A549 (cell line): Measurements from ENCODE around the gene COL6A6. TPM values are rescaled to one million over a fixed set of nuclear protein-coding genes. Genes with fewer than 3 reads are reported as not detected.

ENCODE experiments used
- ATAC-seq, 2 experiments: fragments of 200-7000 bp in 1 of 2; fragments of >200 bp in 1 of 2; cut with Nextera tagmentation in 1 of 2; cut with Tn5 transposase in 1 of 2; 3 replicates each; pipeline versions ENCODE4 v1.8.0 to v1.9.1; 2018 to 2020; ENCODE audit warnings: mild to moderate bottlenecking in 1 of 2, moderate library complexity in 1 of 2
- CTCF ChIA-PET: fragments of 300-600 bp; sonication (Branson Sonifier 250); formaldehyde crosslinking; extraction: SDS; loops from one replicate; lab custom pipeline; 2021; ENCODE audit warnings: antibody characterized with exemption, inconsistent platforms; lab: Yijun Ruan, JAX
- POLR2A ChIA-PET: fragments of 350-600 bp; formaldehyde crosslinking; extraction: SDS; loops from one replicate; lab custom pipeline; 2021; ENCODE audit warnings: antibody characterized with exemption, inconsistent platforms; lab: Yijun Ruan, JAX
- DNase-seq, 2 experiments: peaks; one replicate each; pipeline versions ENCODE4 v3.0.0 to v3.0.0-alpha.2; 2011 to 2016; ENCODE audit warnings: low read depth in 1 of 2, low spot score in 1 of 2
- FAIRE-seq: peaks from 2 replicates; lab custom pipeline; 2011; peaks lifted over from hg19 to GRCh38; lab: Jason Lieb, UNC
- H3K27ac ChIP-seq, 2 experiments: fragments of >200 bp; sonication (Bioruptor Twin); formaldehyde crosslinking; 3 replicates each; pipeline ENCODE4 v1.5.1; 2016 to 2017
- H3K4me1 ChIP-seq: fragments of >200 bp; sonication (Bioruptor Twin); formaldehyde crosslinking; 3 replicates; pipeline ENCODE4 v1.6.1; 2016
- H3K4me2 ChIP-seq: fragments of >200 bp; sonication (Bioruptor Twin); formaldehyde crosslinking; 3 replicates; pipeline ENCODE4 v1.6.1; 2016
- H3K4me3 ChIP-seq: fragments of >200 bp; sonication (Bioruptor Twin); formaldehyde crosslinking; 3 replicates; pipeline ENCODE4 v1.5.1; 2016
- H3K9me3 ChIP-seq: fragments of >200 bp; sonication (Bioruptor Twin); formaldehyde crosslinking; 3 replicates; pipeline ENCODE4 v1.6.1; 2016
- CBX2 ChIP-seq: fragments of 200-600 bp; sonication (generic); IDR thresholded peaks from 2 replicates; pipeline ENCODE4 v1.6.1; 2016; ENCODE audit warnings: low read depth, mild to moderate bottlenecking, borderline replicate concordance
- CBX8 ChIP-seq: fragments of 200-600 bp; sonication (generic); IDR thresholded peaks from 2 replicates; pipeline ENCODE4 v1.6.1; 2016
- CHD4 ChIP-seq: fragments of 200-600 bp; sonication (generic); IDR thresholded peaks from 2 replicates; pipeline ENCODE4 v1.6.1; 2016; ENCODE audit warnings: antibody characterized with exemption, mild to moderate bottlenecking, borderline replicate concordance
- FOSL2 ChIP-seq, 2 experiments: fragments of 450-650 bp in 1 of 2; fragments of >200 bp in 1 of 2; sonication (Bioruptor Twin) in 1 of 2; formaldehyde crosslinking; IDR thresholded peaks; 2 replicates each; pipeline versions ENCODE4 v1.5.0 to v1.6.1; 2016 to 2020; ENCODE audit warnings: mild to moderate bottlenecking in 1 of 2, moderate library complexity in 1 of 2
- FOXS1 ChIP-seq: fragments of 250-450 bp; sonication (Bioruptor Pico); IDR thresholded peaks from 2 replicates; pipeline ENCODE4 v1.5.0; 2020; ENCODE audit warnings: mild to moderate bottlenecking, moderate library complexity
- HDAC2 ChIP-seq: fragments of 200-600 bp; sonication (generic); IDR thresholded peaks from 2 replicates; pipeline ENCODE4 v1.6.1; 2016
- HOXB13 ChIP-seq: fragments of 250-450 bp; sonication (Bioruptor Pico); IDR thresholded peaks from 2 replicates; pipeline ENCODE4 v1.5.0; 2020; ENCODE audit warnings: low read depth, mild to moderate bottlenecking, moderate library complexity
- HOXB5 ChIP-seq: fragments of 250-450 bp; sonication (Bioruptor Pico); IDR thresholded peaks from 2 replicates; pipeline ENCODE4 v1.5.0; 2020; ENCODE audit warnings: mild to moderate bottlenecking, moderate library complexity
- JUNB ChIP-seq: fragments of >200 bp; sonication (Bioruptor Twin); formaldehyde crosslinking; IDR thresholded peaks from 2 replicates; pipeline ENCODE4 v1.6.1; 2016
- KDM1A ChIP-seq: fragments of 200-600 bp; sonication (generic); IDR thresholded peaks from 2 replicates; pipeline ENCODE4 v1.6.1; 2016; ENCODE audit warnings: low read depth, mild to moderate bottlenecking
- KDM5A ChIP-seq: fragments of 200-600 bp; sonication (generic); IDR thresholded peaks from 2 replicates; pipeline ENCODE4 v1.6.1; 2016; ENCODE audit warnings: antibody characterized with exemption, mild to moderate bottlenecking
- MAZ ChIP-seq: fragments of 150-350 bp; IDR thresholded peaks from 2 replicates; pipeline ENCODE4 v1.6.1; 2014; ENCODE audit warnings: antibody characterized with exemption, low read depth, low read length, borderline replicate concordance
- NFE2L2 ChIP-seq: fragments of 150-350 bp; conservative IDR thresholded peaks from 2 replicates; pipeline ENCODE4 v1.6.1; 2014; ENCODE audit warnings: low read length
- NPAS2 ChIP-seq: fragments of 250-450 bp; sonication (Bioruptor Pico); IDR thresholded peaks from 2 replicates; pipeline ENCODE4 v1.8.0; 2022; ENCODE audit warnings: mild to moderate bottlenecking, moderate library complexity, borderline replicate concordance
- PHF8 ChIP-seq: fragments of 200-600 bp; sonication (generic); IDR thresholded peaks from 2 replicates; pipeline ENCODE4 v1.6.1; 2016; ENCODE audit warnings: low read depth, mild to moderate bottlenecking, antibody characterized with exemption, moderate library complexity, borderline replicate concordance
- POLR2A ChIP-seq: IDR thresholded peaks from 2 replicates; pipeline ENCODE4 v1.6.1; 2012; ENCODE audit warnings: mild to moderate bottlenecking, low read length
- POLR2AphosphoS2 ChIP-seq: conservative IDR thresholded peaks from 2 replicates; pipeline ENCODE4 v1.6.1; 2012; ENCODE audit warnings: low read length, improper control_type of control experiment, inconsistent platforms
- RARB ChIP-seq: fragments of 250-450 bp; sonication (Bioruptor Pico); IDR thresholded peaks from 2 replicates; pipeline ENCODE4 v1.8.0; 2021; ENCODE audit warnings: mild to moderate bottlenecking, moderate library complexity
- RCOR1 ChIP-seq: fragments of 150-350 bp; IDR thresholded peaks from 2 replicates; pipeline ENCODE4 v1.6.1; 2014; ENCODE audit warnings: antibody characterized with exemption, low read length, low read depth
- SMC3 ChIP-seq: fragments of >200 bp; sonication (Bioruptor Twin); formaldehyde crosslinking; IDR thresholded peaks from 3 replicates; pipeline ENCODE4 v1.6.1; 2018; ENCODE audit warnings: inconsistent platforms
- SREBF2 ChIP-seq: fragments of 450-650 bp; IDR thresholded peaks from 2 replicates; pipeline ENCODE4 v1.6.1; 2014; ENCODE audit warnings: mild to moderate bottlenecking, moderate library complexity
- TP53 ChIP-seq: fragments of 250-450 bp; sonication (Bioruptor Pico); IDR thresholded peaks from 2 replicates; pipeline ENCODE4 v1.5.0; 2021; ENCODE audit warnings: mild to moderate bottlenecking, moderate library complexity
- ZFP36 ChIP-seq: fragments of 450-650 bp; IDR thresholded peaks from 2 replicates; pipeline ENCODE4 v1.6.1; 2014; ENCODE audit warnings: borderline replicate concordance; ENCODE audit not compliant: partially characterized antibody
- ZSCAN20 ChIP-seq: fragments of 250-450 bp; sonication (Bioruptor Pico); IDR thresholded peaks from 2 replicates; pipeline ENCODE4 v1.8.0; 2022; ENCODE audit warnings: mild to moderate bottlenecking, moderate library complexity
- WGBS: methylation state at CpG from one replicate; pipeline ENCODE4 v1.1.6; 2017; ENCODE audit errors: missing lambda C conversion rate; 5-methylcytosine and 5-hydroxymethylcytosine counted together
- polyA plus RNA-seq, 4 experiments: library from polyadenylated mRNA; depleted of rRNA in 3 of 4; stranded (reverse); fragments of >200 nt; fragmentation: RNase III in 1 of 4; extraction: RNeasy Plus Mini Kit Qiagen cat#74134 plus additional on column Dnase treatment in 1 of 4; gene quantifications; 2 replicates in 3 of 4; 3 replicates in 1 of 4; pipeline ENCODE4 v1.2.3, GENCODE V29; 2011 to 2017
- TF ChIP-seq, protein P1 (sequence below): fragments of 250-450 bp; sonication (Bioruptor Pico); IDR thresholded peaks from 2 replicates; pipeline ENCODE4 v1.5.0; 2020; ENCODE audit warnings: low read depth, mild to moderate bottlenecking, moderate library complexity
- TF ChIP-seq, protein P2 (sequence below): fragments of 450-650 bp; IDR thresholded peaks from 2 replicates; pipeline ENCODE4 v1.6.1; 2014; ENCODE audit warnings: antibody characterized with exemption
- TF ChIP-seq, protein P3 (sequence below): fragments of 150-350 bp; IDR thresholded peaks from 2 replicates; pipeline ENCODE4 v1.6.1; 2014; ENCODE audit warnings: low read depth, mild to moderate bottlenecking, low read length
- TF ChIP-seq, protein P4 (sequence below): IDR thresholded peaks from 2 replicates; pipeline ENCODE4 v1.6.1; 2012
- TF ChIP-seq, protein P5 (sequence below): IDR thresholded peaks from 2 replicates; pipeline ENCODE4 v1.6.1; 2012

Gene COL6A6
- polyA plus RNA-seq, 2 of the 4 experiments (the other 2 are of a cell fraction): not detected

DNA sequence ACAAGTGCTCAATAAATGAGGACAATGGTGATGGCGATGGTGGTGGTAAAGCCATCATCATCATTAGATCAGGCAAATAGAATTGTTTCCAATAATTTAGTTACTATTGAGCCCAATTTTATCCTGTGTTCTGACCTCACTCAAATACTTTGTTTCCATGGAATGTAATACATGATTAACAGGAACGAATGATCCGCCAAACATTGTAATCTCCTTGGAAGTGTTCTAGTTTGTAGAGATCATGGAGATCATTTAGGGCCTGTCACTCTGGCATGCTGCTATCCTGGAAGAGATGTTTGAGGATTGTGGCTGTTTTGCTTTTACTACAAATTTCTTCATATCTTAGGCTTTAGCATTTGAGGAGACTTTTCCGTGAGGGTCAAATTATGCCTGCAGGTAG lies 2.8 kb downstream of the COL6A6 start (continued):
- TF ChIP-seq KDM1A (no peak), RCOR1 (no peak), CBX2 (no peak), CBX8 (no peak)
- TF ChIP-seq, protein P1, sequence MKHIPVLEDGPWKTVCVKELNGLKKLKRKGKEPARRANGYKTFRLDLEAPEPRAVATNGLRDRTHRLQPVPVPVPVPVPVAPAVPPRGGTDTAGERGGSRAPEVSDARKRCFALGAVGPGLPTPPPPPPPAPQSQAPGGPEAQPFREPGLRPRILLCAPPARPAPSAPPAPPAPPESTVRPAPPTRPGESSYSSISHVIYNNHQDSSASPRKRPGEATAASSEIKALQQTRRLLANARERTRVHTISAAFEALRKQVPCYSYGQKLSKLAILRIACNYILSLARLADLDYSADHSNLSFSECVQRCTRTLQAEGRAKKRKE (CRISPR knock-in tag): no peak

DNA sequence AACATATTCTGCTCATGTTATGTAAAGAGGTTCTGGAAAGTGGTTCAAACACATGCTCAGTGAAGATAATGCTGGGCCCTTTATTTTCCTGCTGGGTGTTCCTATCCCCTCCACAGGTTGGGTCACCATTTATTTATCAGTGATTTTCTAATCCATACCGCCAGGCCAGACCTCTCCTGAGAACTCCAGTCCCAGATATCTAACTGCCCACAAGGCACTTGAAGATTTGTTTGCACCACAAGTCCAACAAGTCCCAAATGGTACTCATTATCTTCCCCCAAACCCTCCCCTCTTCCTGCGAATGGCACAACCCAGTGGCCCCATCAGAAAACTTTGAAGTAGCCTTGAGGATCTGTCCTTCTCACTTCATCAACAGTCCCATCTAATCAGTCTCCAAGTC lies 5.4 kb downstream of the COL6A6 start:
- Histone ChIP-seq H3K9me3 (no peaks in the 10 kb centered on the region), H3K4me2 (no peak overlapping the region), H3K27ac (no peak overlapping the region), H3K4me1 (no peaks in the 10 kb centered on the region), H3K4me3 (no peak overlapping the region)
- ChIA-PET POLR2A (no interaction called here), CTCF (no interaction called here)
- ATAC-seq (no peak), FAIRE-seq (no peak), DNase-seq (no peak)
- 2% methylated on average over 2 of the region's 2 CpGs for WGBS
- TF ChIP-seq, protein P2, sequence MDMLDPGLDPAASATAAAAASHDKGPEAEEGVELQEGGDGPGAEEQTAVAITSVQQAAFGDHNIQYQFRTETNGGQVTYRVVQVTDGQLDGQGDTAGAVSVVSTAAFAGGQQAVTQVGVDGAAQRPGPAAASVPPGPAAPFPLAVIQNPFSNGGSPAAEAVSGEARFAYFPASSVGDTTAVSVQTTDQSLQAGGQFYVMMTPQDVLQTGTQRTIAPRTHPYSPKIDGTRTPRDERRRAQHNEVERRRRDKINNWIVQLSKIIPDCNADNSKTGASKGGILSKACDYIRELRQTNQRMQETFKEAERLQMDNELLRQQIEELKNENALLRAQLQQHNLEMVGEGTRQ: no peak
- no peak for TF ChIP-seq NFE2L2
- TF ChIP-seq CBX8: no peak
- TF ChIP-seq, protein P3, sequence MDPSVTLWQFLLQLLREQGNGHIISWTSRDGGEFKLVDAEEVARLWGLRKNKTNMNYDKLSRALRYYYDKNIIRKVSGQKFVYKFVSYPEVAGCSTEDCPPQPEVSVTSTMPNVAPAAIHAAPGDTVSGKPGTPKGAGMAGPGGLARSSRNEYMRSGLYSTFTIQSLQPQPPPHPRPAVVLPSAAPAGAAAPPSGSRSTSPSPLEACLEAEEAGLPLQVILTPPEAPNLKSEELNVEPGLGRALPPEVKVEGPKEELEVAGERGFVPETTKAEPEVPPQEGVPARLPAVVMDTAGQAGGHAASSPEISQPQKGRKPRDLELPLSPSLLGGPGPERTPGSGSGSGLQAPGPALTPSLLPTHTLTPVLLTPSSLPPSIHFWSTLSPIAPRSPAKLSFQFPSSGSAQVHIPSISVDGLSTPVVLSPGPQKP: no peak
- TF ChIP-seq ZSCAN20 (CRISPR knock-in tag): no peak
- TF ChIP-seq, protein P1 (CRISPR knock-in tag): no peak
- no peak for TF ChIP-seq POLR2A
- no peak for TF ChIP-seq MAZ
- TF ChIP-seq KDM5A: no peak
- TF ChIP-seq, protein P4, sequence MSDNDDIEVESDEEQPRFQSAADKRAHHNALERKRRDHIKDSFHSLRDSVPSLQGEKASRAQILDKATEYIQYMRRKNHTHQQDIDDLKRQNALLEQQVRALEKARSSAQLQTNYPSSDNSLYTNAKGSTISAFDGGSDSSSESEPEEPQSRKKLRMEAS: no peak
- TF ChIP-seq CHD4: no peak
- no peak for TF ChIP-seq RCOR1
- no peak for TF ChIP-seq HDAC2
- TF ChIP-seq HOXB13: no peak
- TF ChIP-seq, protein P5, sequence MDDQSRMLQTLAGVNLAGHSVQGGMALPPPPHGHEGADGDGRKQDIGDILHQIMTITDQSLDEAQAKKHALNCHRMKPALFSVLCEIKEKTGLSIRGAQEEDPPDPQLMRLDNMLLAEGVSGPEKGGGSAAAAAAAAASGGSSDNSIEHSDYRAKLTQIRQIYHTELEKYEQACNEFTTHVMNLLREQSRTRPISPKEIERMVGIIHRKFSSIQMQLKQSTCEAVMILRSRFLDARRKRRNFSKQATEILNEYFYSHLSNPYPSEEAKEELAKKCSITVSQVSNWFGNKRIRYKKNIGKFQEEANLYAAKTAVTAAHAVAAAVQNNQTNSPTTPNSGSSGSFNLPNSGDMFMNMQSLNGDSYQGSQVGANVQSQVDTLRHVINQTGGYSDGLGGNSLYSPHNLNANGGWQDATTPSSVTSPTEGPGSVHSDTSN: no peak
- no peak for TF ChIP-seq SMC3

DNA sequence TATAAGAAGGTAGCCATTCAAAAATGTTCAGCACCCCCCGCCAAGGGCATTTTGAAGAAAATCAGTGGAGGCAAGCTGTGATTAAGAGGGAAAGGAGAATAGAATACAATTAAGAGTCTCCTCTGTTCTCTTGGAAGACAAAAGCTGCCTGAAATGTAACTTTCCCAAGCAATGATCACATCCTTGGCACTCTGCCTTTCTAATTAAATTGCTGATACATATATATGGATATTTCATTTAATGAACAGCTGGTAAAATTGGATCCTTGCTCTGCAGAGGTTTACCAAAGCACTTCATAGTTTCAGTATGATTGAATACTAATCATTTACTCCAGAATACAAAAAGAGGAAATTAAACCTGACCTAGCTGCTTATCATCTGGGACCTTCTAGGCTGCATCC lies 10.4 kb downstream of the COL6A6 start:
- TF ChIP-seq, protein P2: no peak
- TF ChIP-seq HOXB13 (no peak), MAZ (no peak), POLR2AphosphoS2 (no peak), RARB (CRISPR knock-in tag) (no peak), TP53 (CRISPR knock-in tag) (no peak), ZFP36 (no peak), SMC3 (no peak), SREBF2 (no peak), NFE2L2 (no peak), HOXB5 (no peak), JUNB (no peak), PHF8 (no peak), KDM1A (no peak), NPAS2 (CRISPR knock-in tag) (no peak), FOSL2 (IDR thresholded peaks at IDR 0.05) (no peak), FOSL2 (CRISPR knock-in tag; IDR thresholded peaks at IDR 0.05) (no peak), CBX2 (no peak), FOXS1 (CRISPR knock-in tag) (no peak)
- TF ChIP-seq, protein P4: no peak
- CTCF ChIA-PET: interaction anchor here (1.6 to 2.4 kb wide), 2 partner anchors 14 to 251 kb away, joined by 3 to 7 read pairs; no protein-coding TSS in a partner anchor
- DNase-seq: no peak
- Histone ChIP-seq H3K9me3 (no peaks in the 10 kb centered on the region), H3K4me2 (no peak overlapping the region), H3K4me1 (no peaks in the 10 kb centered on the region), H3K27ac (no peak overlapping the region), H3K4me3 (no peak overlapping the region)
- no peak for FAIRE-seq
- WGBS: 0% methylated on average over 1 of the region's 1 CpG
- no peak for ATAC-seq
- POLR2A ChIA-PET: no interaction called here
